ENCODE results near the gene CEP126.
"Not testable (repeated sequence)": the region's sequence is repeated elsewhere in the genome, so short reads cannot be mapped to it uniquely, and the experiment has no call there.

Gene CEP126

GRCh38 chr11:101975734-101976133 is 60.9 kb downstream of the CEP126 start:
- no peaks in the 10 kb centered on the region for H3K27me3 ChIP-seq (ENCODE audit: control insufficient read depth, low read length)
- no peaks in the 10 kb centered on the region for H4K20me1 ChIP-seq (ENCODE audit: control insufficient read depth, insufficient read depth, low read depth, low read length)
- H3K79me2 ChIP-seq (ENCODE audit: control insufficient read depth, low read length), result no peaks in the 10 kb centered on the region
- H3F3A ChIP-seq (ENCODE audit: control insufficient read depth, insufficient read depth), result 0 out of 2 replicates have a peak, but pooled peaks cover 3% of the 10 kb centered on the region
- no peak overlapping the region for H3K4me2 ChIP-seq (ENCODE audit: low read length)
- no peaks in the 10 kb centered on the region for H3K36me3 ChIP-seq (ENCODE audit: control insufficient read depth, low read length)
- H3K4me1 ChIP-seq (ENCODE audit: control insufficient read depth, low read length), result no peaks in the 10 kb centered on the region
- TF ChIP-seq EZH2phosphoT487 (IDR thresholded peaks at IDR 0.05; ENCODE audit: borderline replicate concordance, low read length) (no peak), CTCF (IDR thresholded peaks at IDR 0.05; ENCODE audit: low read depth, low read length, poor library complexity, severe bottlenecking) (no peak)
- H3K27ac ChIP-seq (ENCODE audit: low read depth, low read length), result no peak overlapping the region
- no peak overlapping the region for H3K4me3 ChIP-seq (ENCODE audit: low read length)
- H3K9me3 ChIP-seq (ENCODE audit: control insufficient read depth, insufficient read depth, low read length), result no peaks in the 10 kb centered on the region
- H3K9me2 ChIP-seq (replicated peaks; ENCODE audit: control insufficient read depth, low read length), result no peaks in the 10 kb centered on the region

- no peak overlapping the region for H3K4me2 ChIP-seq (ENCODE audit: low read length)
Observed at GRCh38 chr11:101987370-101987769, 72.6 kb downstream of the CEP126 start.

GRCh38 chr11:101993172-101993571 is 78.4 kb downstream of the CEP126 start:
- TF ChIP-seq CTCF (IDR thresholded peaks at IDR 0.05; ENCODE audit: low read depth, low read length, poor library complexity, severe bottlenecking) (no peak), EZH2phosphoT487 (IDR thresholded peaks at IDR 0.05; ENCODE audit: borderline replicate concordance, low read length) (no peak)
- Histone ChIP-seq H3K4me1 (ENCODE audit: control insufficient read depth, low read length) (no peaks in the 10 kb centered on the region), H3K9me2 (replicated peaks; ENCODE audit: control insufficient read depth, low read length) (no peaks in the 10 kb centered on the region), H4K20me1 (ENCODE audit: control insufficient read depth, insufficient read depth, low read depth, low read length) (no peaks in the 10 kb centered on the region), H3K9me3 (ENCODE audit: control insufficient read depth, insufficient read depth, low read length) (no peaks in the 10 kb centered on the region), H3K79me2 (ENCODE audit: control insufficient read depth, low read length) (no peaks in the 10 kb centered on the region), H3K27me3 (ENCODE audit: control insufficient read depth, low read length) (no peaks in the 10 kb centered on the region), H3K27ac (ENCODE audit: low read depth, low read length) (no peak overlapping the region), H3K4me2 (ENCODE audit: low read length) (no peak overlapping the region), H3K4me3 (ENCODE audit: low read length) (no peak overlapping the region), H3K36me3 (ENCODE audit: control insufficient read depth, low read length) (no peaks in the 10 kb centered on the region), H3F3A (ENCODE audit: control insufficient read depth, insufficient read depth) (no peaks in the 10 kb centered on the region)

More at GRCh38 chr11:101987370-101987769, 72.6 kb downstream of the CEP126 start:
- Histone ChIP-seq H3K79me2 (ENCODE audit: control insufficient read depth, low read length) (no peaks in the 10 kb centered on the region), H3K9me2 (replicated peaks; ENCODE audit: control insufficient read depth, low read length) (no peaks in the 10 kb centered on the region), H3F3A (ENCODE audit: control insufficient read depth, insufficient read depth) (no peaks in the 10 kb centered on the region), H3K27ac (ENCODE audit: low read depth, low read length) (no peak overlapping the region), H3K4me1 (ENCODE audit: control insufficient read depth, low read length) (no peaks in the 10 kb centered on the region), H3K36me3 (ENCODE audit: control insufficient read depth, low read length) (no peaks in the 10 kb centered on the region), H3K27me3 (ENCODE audit: control insufficient read depth, low read length) (no peaks in the 10 kb centered on the region), H3K9me3 (ENCODE audit: control insufficient read depth, insufficient read depth, low read length) (no peaks in the 10 kb centered on the region), H4K20me1 (ENCODE audit: control insufficient read depth, insufficient read depth, low read depth, low read length) (no peaks in the 10 kb centered on the region), H3K4me3 (ENCODE audit: low read length) (no peak overlapping the region)
- no peak for TF ChIP-seq CTCF (IDR thresholded peaks at IDR 0.05; ENCODE audit: low read depth, low read length, poor library complexity, severe bottlenecking)

- H3K4me3 ChIP-seq (ENCODE audit: low read length); H4K20me1 ChIP-seq (ENCODE audit: control insufficient read depth, insufficient read depth, low read depth, low read length); H3F3A ChIP-seq (ENCODE audit: control insufficient read depth, insufficient read depth); H3K79me2 ChIP-seq (ENCODE audit: control insufficient read depth, low read length); H3K27me3 ChIP-seq (ENCODE audit: control insufficient read depth, low read length); H3K9me2 ChIP-seq (replicated peaks; ENCODE audit: control insufficient read depth, low read length); H3K4me2 ChIP-seq (ENCODE audit: low read length); H3K9me3 ChIP-seq (ENCODE audit: control insufficient read depth, insufficient read depth, low read length); H3K36me3 ChIP-seq (ENCODE audit: control insufficient read depth, low read length); H3K4me1 ChIP-seq (ENCODE audit: control insufficient read depth, low read length); H3K27ac ChIP-seq (ENCODE audit: low read depth, low read length): not testable (repeated sequence)
Observed at GRCh38 chr11:101994052-101994469, 79.3 kb downstream of the CEP126 start.
